Measurements from ENCODE around the gene PHETA2. TPM values are rescaled to one million over a fixed set of nuclear protein-coding genes. Genes with fewer than 3 reads are reported as not detected.

The PHETA2 gene
- total and polyA plus RNA-seq, 12 donors = 2.3 to 7.0 (median 3.4) TPM

DNA sequence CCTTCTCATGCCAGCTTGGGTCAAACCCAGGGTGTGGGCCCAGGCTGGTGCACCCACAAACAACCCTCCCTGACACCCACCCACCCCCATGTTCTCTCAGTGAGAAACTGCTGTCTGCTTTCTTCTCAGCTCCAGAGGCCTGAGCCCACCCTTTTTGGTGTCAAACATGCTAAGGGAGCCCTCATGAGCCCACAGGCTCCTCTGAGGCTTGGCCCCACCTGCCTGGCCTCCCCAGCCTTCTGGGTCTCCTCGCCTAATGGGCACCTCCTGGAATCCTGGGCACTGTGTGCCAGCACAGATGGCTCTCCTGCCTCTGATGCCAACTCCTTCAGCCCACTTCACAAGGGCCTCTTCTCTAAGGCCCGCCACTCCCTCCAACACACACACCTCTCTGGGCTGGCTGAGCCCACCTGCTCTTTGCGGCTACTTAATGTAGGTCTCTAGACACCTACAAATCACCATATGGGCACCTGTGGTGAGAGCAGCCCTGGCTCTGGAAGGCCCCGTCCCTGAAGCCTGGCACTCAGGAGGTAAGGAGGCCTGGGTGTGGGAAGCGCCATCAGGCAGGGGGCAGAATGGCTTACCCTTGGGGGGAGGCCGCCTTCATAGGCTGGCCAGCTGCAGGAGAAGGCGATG lies 7.8 kb upstream of the PHETA2 start:
- 98 to 99% methylated on average over 7 of the region's 7 CpGs for WGBS, 2 donors
- no peaks in the 10 kb centered on the region for H3K27me3 ChIP-seq
- DNase-seq (no peak), ATAC-seq (no peak)
- H3K36me3 ChIP-seq = peaks cover 0 to 72% (median 32%) of the 10 kb centered on the region in 9 donors
- H3K4me3 ChIP-seq = no peak overlapping the region
- peaks cover 1 to 21% (median 14%) of the 10 kb centered on the region in 9 donors for H3K4me1 ChIP-seq
- no peaks in the 10 kb centered on the region for H3K9me3 ChIP-seq
- intact Hi-C loops (cut with DNase I) = no loop called here
- TF ChIP-seq, protein P1, sequence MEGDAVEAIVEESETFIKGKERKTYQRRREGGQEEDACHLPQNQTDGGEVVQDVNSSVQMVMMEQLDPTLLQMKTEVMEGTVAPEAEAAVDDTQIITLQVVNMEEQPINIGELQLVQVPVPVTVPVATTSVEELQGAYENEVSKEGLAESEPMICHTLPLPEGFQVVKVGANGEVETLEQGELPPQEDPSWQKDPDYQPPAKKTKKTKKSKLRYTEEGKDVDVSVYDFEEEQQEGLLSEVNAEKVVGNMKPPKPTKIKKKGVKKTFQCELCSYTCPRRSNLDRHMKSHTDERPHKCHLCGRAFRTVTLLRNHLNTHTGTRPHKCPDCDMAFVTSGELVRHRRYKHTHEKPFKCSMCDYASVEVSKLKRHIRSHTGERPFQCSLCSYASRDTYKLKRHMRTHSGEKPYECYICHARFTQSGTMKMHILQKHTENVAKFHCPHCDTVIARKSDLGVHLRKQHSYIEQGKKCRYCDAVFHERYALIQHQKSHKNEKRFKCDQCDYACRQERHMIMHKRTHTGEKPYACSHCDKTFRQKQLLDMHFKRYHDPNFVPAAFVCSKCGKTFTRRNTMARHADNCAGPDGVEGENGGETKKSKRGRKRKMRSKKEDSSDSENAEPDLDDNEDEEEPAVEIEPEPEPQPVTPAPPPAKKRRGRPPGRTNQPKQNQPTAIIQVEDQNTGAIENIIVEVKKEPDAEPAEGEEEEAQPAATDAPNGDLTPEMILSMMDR (IDR thresholded peaks at IDR 0.05) = no peak
- H3K27ac ChIP-seq = no peak overlapping the region

DNA sequence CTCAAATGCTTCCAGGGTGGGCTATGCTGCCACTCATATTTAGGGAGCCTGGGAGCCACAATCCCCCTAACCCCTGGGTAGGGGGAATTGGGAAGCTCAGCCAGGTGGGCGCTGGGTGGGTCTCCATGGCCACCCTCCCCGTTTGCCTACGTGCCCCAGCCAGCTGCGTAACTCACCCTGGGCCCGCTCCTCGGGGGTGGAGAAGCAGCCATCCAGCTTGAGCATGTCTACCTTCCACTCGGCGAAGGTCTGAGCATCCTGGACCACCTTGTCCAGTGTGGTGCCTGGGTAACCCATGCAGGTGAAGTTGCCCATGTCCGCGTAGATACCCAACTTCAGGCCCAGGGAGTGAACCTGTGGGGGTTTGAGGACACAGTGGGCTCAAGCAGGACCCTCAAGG lies 7.1 kb upstream of the PHETA2 start:
- DNase-seq = no peak
- intact Hi-C loops (cut with DNase I) = no loop called here

DNA sequence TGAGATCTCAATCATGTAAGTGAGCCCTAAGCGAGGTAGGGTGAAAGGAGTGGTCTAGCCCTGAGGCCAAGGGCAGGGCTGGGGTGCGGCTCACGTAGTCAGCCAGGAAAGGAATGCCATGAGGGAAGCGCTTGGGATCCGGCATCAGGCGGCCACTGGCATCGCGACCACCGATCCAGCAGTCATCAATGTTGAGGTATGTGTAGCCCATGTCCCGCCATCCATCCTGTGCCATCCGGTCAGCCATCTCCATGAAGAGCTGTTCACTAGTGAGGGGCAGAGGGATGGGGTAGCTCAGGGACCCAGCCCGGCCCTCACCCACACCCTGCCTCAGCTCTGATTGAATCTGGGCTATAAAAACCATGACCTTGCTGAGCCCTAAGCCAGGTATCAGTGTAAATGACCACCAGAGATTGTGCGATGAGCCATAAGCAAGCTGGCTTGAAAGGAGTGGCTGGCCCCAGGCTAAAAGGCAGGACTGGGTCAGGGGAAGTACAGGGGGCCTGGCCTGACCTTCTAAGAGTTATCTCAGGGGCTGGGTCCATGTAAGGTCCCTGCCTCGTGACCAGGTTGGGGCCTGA lies 6.3 kb upstream of the PHETA2 start:
- ATAC-seq = no peak
- WGBS, 2 donors = 97 to 98% methylated on average over 14 of the region's 14 CpGs

More for the DNA sequence above, 7.1 kb upstream of the PHETA2 start:
- no peaks in the 10 kb centered on the region for H3K9me3 ChIP-seq
- ATAC-seq = no peak
- H3K4me1 ChIP-seq = peaks cover 5 to 27% (median 19%) of the 10 kb centered on the region in 9 donors
- 97% methylated on average over 10 of the region's 10 CpGs for WGBS, 2 donors
- H3K27me3 ChIP-seq = no peaks in the 10 kb centered on the region
- H3K4me3 ChIP-seq = no peak overlapping the region
- TF ChIP-seq, protein P1 (IDR thresholded peaks at IDR 0.05) = no peak
- no peak overlapping the region for H3K27ac ChIP-seq
- peaks cover 0 to 65% (median 26%) of the 10 kb centered on the region in 9 donors for H3K36me3 ChIP-seq

GRCh38 chr22:42068291-42068690 lies 5.8 kb upstream of the PHETA2 start:
- TF ChIP-seq, protein P1 (IDR thresholded peaks at IDR 0.05) = no peak
- intact Hi-C loops (cut with DNase I) = no loop called here
- peaks cover 0 to 51% (median 17%) of the 10 kb centered on the region in 9 donors for H3K36me3 ChIP-seq
- H3K4me1 ChIP-seq = peaks cover 5 to 36% (median 21%) of the 10 kb centered on the region in 9 donors
- H3K27me3 ChIP-seq = no peaks in the 10 kb centered on the region
- H3K9me3 ChIP-seq = no peaks in the 10 kb centered on the region
- no peak overlapping the region for H3K4me3 ChIP-seq
- no peak overlapping the region for H3K27ac ChIP-seq
- DNase-seq (no peak), ATAC-seq (no peak)
- 93 to 95% methylated on average over 4 of the region's 4 CpGs for WGBS, 2 donors

More for the DNA sequence above, 6.3 kb upstream of the PHETA2 start:
- no peak for DNase-seq
- Histone ChIP-seq H3K4me1 (peaks cover 5 to 32% (median 19%) of the 10 kb centered on the region in 9 donors), H3K36me3 (peaks cover 0 to 56% (median 17%) of the 10 kb centered on the region in 9 donors), H3K27me3 (no peaks in the 10 kb centered on the region), H3K27ac (no peak overlapping the region), H3K9me3 (no peaks in the 10 kb centered on the region), H3K4me3 (no peak overlapping the region)
- intact Hi-C loops (cut with DNase I) = no loop called here
- TF ChIP-seq, protein P1 (IDR thresholded peaks at IDR 0.05) = no peak

All from heart right ventricle (tissue), 16 donors.